GM12873 (cell line): ENCODE results near the gene SCAPER.

Source experiments
- TF ChIP-seq, protein P1 (sequence below): IDR thresholded peaks from 2 replicates; pipeline ENCODE4 v1.5.1; 2012; ENCODE audit warnings: low read depth, mild to moderate bottlenecking, moderate library complexity, low read length, control low read depth; ENCODE audit not compliant: insufficient read depth; ENCODE audit errors: missing control alignments

The SCAPER gene

DNA sequence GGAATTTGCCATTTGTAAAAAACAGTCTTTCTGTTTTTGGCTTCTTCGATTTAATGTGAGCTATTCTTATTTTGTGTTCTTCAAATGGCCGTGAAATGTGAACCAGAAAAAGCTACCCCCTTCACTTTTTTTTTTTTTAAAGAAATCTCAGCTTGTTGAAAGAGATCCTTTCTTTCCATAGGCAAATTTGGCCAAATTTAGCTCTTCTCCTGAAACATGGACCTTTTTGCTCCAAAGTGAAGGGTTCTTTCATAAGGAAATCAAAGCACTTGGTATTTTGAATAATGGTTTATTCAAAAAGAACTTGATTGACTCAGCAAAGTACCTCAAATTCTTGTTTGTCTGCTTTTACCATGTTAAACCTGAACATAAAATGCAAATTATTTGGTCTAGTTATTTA is 36.5 kb upstream of the SCAPER start:
- TF ChIP-seq, protein P1, sequence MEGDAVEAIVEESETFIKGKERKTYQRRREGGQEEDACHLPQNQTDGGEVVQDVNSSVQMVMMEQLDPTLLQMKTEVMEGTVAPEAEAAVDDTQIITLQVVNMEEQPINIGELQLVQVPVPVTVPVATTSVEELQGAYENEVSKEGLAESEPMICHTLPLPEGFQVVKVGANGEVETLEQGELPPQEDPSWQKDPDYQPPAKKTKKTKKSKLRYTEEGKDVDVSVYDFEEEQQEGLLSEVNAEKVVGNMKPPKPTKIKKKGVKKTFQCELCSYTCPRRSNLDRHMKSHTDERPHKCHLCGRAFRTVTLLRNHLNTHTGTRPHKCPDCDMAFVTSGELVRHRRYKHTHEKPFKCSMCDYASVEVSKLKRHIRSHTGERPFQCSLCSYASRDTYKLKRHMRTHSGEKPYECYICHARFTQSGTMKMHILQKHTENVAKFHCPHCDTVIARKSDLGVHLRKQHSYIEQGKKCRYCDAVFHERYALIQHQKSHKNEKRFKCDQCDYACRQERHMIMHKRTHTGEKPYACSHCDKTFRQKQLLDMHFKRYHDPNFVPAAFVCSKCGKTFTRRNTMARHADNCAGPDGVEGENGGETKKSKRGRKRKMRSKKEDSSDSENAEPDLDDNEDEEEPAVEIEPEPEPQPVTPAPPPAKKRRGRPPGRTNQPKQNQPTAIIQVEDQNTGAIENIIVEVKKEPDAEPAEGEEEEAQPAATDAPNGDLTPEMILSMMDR = no peak

DNA sequence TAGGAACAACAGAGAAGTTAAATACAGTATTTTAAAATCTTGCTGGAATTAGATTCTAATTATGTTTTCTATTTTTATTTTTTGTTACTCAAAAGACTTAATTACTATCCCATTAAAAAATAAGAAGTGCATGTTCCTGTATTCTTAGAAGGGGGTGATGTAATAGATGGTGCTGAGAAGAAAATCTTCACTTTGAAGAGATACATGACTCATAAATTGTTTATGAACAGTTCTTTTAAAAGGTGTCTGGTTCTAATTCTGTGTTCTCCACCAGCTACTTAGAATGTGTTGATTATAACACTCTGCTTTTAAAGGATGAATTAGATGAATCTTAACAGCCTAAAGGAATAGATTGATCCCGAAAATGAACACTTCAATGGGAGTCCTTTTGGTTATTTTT is 34.6 kb upstream of the SCAPER start:
- TF ChIP-seq, protein P1 = no peak

DNA sequence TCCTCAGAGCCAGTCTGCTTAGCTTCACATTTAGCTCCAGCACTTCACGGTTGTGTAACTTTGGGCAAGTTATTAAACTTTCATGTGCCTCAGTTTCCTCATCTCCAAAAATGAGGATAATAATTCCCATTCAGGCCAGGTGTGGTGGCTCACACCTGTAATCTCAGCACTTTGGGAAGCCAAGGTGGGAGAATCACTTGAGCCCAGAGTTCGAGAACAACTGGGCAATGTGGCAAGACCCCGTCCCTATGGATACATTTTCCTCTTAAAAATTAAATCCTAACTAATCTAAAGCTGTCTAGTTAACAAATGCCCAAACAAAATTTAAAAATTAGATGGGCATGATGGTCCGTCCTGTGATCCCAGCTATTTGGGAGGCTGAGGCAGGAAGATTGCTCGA is 33.6 kb upstream of the SCAPER start:
- TF ChIP-seq, protein P1 = no peak

DNA sequence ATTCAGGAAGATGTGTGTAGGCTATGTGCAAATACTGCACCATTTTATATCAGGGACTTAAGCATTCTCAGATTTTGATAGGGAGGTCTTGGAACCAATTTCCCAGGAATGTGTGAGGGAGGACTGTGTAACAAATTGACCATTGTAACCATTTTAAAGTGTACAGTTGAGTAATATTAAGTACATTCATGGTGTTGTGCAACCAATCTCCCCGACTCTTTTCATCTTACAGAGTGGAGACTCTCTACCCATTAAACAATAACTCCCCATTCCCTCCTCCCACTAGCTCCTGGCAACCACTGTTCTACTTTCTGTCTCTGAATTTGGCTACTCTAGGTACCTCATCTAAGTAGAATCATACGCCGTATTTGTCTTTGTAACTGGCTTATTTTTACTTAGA is 31.5 kb upstream of the SCAPER start:
- TF ChIP-seq, protein P1 = no peak

DNA sequence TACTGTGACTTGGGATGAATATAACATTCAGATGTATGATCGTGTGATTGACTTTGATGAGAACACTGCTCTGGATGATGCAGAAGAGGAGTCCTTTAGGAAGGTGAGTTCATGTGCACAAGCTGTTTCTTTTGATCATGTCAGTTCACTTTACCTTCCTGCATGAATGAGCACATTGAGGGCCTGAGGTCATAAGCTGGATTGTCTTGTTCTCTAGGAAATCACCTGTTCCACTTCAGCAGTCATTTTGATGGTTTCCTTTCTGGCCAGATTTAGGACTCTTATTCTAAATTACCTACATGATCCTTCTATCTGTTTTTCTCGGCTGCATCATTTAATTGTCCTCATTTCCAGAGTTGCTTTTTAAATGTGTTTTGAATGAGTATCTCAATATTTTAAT is 30.5 kb upstream of the SCAPER start:
- TF ChIP-seq, protein P1 = no peak

DNA sequence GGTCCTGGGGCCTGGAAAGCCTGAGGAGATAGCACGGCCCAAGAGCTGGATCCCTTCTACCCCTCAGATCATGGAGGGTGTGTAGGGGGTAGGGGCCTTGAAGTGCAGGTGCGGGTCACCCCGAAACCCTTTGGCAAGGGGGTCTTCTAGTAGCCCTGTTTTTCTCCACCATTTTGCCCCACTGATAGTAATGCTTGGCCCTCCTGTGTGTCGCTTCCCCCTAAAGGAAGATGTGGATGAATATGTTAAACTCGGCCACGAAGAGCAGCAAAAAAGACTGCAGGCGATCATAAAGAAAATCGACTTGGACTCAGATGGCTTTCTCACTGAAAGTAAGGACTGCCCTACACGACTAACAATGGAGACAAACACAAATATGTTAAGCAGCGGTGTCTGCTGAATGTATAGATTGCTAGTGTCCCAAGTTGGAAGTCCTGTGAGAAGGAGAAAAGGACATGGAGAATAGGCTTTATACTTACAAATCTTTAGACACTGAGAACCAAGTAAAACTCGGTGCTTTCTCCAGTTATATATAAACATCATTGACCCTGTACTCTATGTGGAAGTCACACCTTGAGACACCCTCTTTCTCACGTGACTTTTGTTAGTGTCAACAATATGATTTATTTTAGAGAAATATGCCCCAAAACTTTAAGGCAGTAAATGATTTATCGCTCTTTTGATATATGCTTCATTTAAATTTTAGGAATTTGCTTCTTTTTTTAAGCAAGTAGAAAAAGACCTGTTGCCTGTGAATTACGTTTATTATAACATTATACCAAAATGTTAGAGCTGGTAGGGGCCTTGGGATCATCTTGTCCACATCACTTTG is 27.2 kb upstream of the SCAPER start:
- TF ChIP-seq, protein P1 = no peak

DNA sequence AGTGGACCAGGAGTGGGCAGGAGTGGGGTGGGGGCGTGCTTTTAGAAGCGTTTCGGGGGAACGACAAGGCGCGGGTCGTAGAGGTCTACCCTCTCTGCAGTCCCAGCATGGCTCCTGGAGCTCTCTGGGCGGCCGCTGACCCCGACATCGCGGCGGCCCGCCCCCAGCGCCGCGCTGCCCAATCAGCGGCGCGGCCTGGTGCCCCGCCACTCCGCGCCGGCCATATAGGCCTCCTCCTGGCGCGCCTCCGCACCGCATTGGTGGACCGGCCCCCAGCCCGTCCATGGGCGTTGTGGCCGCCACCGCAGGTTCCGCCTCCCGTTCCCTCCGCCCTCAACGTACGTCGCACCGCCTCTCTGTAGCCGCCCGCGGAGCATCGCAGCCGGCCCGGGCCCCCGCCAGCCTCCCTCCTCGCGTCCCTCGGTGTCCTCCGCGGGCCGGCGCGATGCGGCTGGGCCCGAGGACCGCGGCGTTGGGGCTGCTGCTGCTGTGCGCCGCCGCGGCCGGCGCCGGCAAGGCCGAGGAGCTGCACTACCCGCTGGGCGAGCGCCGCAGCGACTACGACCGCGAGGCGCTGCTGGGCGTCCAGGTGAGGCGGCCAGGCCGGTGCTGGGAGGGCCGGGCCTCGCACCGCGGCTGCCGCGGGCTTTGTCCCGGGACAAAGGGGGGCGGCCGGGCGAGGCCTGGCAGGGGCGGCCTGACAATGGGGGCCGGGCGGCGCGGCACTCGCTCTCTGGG is 26.4 kb upstream of the SCAPER start, which contains the start of gene RCN2:
Gene RCN2 (plus strand): TSS at position 353 of the 738 bp plus-strand sequence. CDS start 93 bp downstream, at position 446.
- TF ChIP-seq, protein P1 = no peak
